Vagina (tissue), 2 donors: ENCODE measurements around the gene ATG16L1. TPM values are rescaled to one million over a fixed set of nuclear protein-coding genes. Genes with fewer than 3 reads are reported as not detected.

Source experiments
- DNase-seq, 2 donors: peaks; one replicate each; pipeline ENCODE4 v3.0.0-alpha.2; 2017; ENCODE audit errors: extremely low spot score in 2 of 2
- H3K27ac ChIP-seq: fragments of 200-600 bp; sonication (generic); one replicate; pipeline ENCODE4 v1.5.1; 2019
- H3K27me3 ChIP-seq: fragments of 200-600 bp; sonication (generic); one replicate; pipeline ENCODE4 v1.5.1; 2019
- H3K36me3 ChIP-seq, 2 donors: fragments of 200-600 bp; sonication (generic); one replicate each; pipeline ENCODE4 v1.5.1; 2017 to 2019
- H3K4me1 ChIP-seq: fragments of 200-600 bp; sonication (generic); one replicate; pipeline ENCODE4 v1.5.1; 2019
- H3K4me3 ChIP-seq, 2 donors: fragments of 200-600 bp; sonication (generic); 1 replicate in 1 of 2; 2 replicates in 1 of 2; pipeline ENCODE4 v1.5.1; 2016 to 2019
- H3K9me3 ChIP-seq: fragments of 200-600 bp; sonication (generic); one replicate; pipeline ENCODE4 v1.5.1; 2019
- CTCF ChIP-seq, 3 experiments: fragments of 450-650 bp in 2 of 3; fragments of 200-600 bp in 1 of 3; sonication (generic) in 1 of 3; IDR thresholded peaks; one replicate each; pipeline ENCODE4 v1.5.1; 2017 to 2019; ENCODE audit warnings: antibody characterized with exemption in 3 of 3, mild to moderate bottlenecking in 2 of 3, moderate library complexity in 2 of 3
- POLR2A ChIP-seq, 2 donors: fragments of 450-650 bp; IDR thresholded peaks; one replicate each; pipeline ENCODE4 v1.6.1; 2017; ENCODE audit warnings: antibody characterized with exemption in 2 of 2, mild to moderate bottlenecking in 2 of 2, moderate library complexity in 2 of 2
- POLR2AphosphoS5 ChIP-seq, 2 donors: sonication (generic); formaldehyde crosslinking; IDR thresholded peaks; one replicate each; pipeline ENCODE4 v1.9.0; 2017; ENCODE audit warnings: antibody characterized with exemption in 2 of 2, mild to moderate bottlenecking in 2 of 2, low read depth in 1 of 2; ENCODE audit not compliant: insufficient read depth in 1 of 2
- intact Hi-C: fragments of 100-400 bp; cut with DNase I; formaldehyde crosslinking; loops from one replicate; pipeline ENCODE4 v1.15.1; 2023
- total RNA-seq: library from RNA; depleted of rRNA; stranded (reverse); fragments of >200 nt; gene quantifications from one replicate; pipeline ENCODE4 v1.2.3, GENCODE V29; 2016

Gene ATG16L1
- total RNA-seq, 1 donor from 2014 or later, result 29.2 TPM

GRCh38 chr2:233319256-233319655, 67.8 kb downstream of the ATG16L1 start:
- no peaks in the 10 kb centered on the region for H3K9me3 ChIP-seq
- intact Hi-C loops, result no loop called here
- H3K4me1 ChIP-seq, result no peaks in the 10 kb centered on the region
- no peaks in the 10 kb centered on the region for H3K36me3 ChIP-seq
- no peaks in the 10 kb centered on the region for H3K27me3 ChIP-seq
- TF ChIP-seq POLR2A (IDR thresholded peaks at IDR 0.05), result no peak
- TF ChIP-seq CTCF (IDR thresholded peaks at IDR 0.05), result no peak
- no peak for TF ChIP-seq POLR2AphosphoS5 (IDR thresholded peaks at IDR 0.05; ENCODE audit: insufficient read depth in 1 of 2, low read depth in 1 of 2)
- no peak for DNase-seq
- H3K27ac ChIP-seq, result no peak overlapping the region
- H3K4me3 ChIP-seq, result no peak overlapping the region

GRCh38 chr2:233320470-233320869, 69.0 kb downstream of the ATG16L1 start:
- no peaks in the 10 kb centered on the region for H3K4me1 ChIP-seq
- intact Hi-C loops, result no loop called here
- no peak for TF ChIP-seq POLR2A (IDR thresholded peaks at IDR 0.05)
- TF ChIP-seq POLR2AphosphoS5 (IDR thresholded peaks at IDR 0.05; ENCODE audit: insufficient read depth in 1 of 2, low read depth in 1 of 2), result no peak
- no peak for TF ChIP-seq CTCF (IDR thresholded peaks at IDR 0.05)
- no peaks in the 10 kb centered on the region for H3K27me3 ChIP-seq
- H3K9me3 ChIP-seq, result no peaks in the 10 kb centered on the region
- no peak overlapping the region for H3K4me3 ChIP-seq
- no peaks in the 10 kb centered on the region for H3K36me3 ChIP-seq
- no peak overlapping the region for H3K27ac ChIP-seq
- DNase-seq, result no peak

GRCh38 chr2:233321166-233321565, 69.7 kb downstream of the ATG16L1 start:
- Histone ChIP-seq H3K36me3 (no peaks in the 10 kb centered on the region), H3K27me3 (no peaks in the 10 kb centered on the region), H3K27ac (no peak overlapping the region), H3K9me3 (no peaks in the 10 kb centered on the region), H3K4me3 (no peak overlapping the region), H3K4me1 (no peaks in the 10 kb centered on the region)
- no peak for DNase-seq
- TF ChIP-seq POLR2A (IDR thresholded peaks at IDR 0.05) (no peak), CTCF (IDR thresholded peaks at IDR 0.05) (no peak), POLR2AphosphoS5 (IDR thresholded peaks at IDR 0.05; ENCODE audit: insufficient read depth in 1 of 2, low read depth in 1 of 2) (no peak)
- intact Hi-C loops, result no loop called here

- Histone ChIP-seq H3K9me3 (no peaks in the 10 kb centered on the region), H3K4me3 (no peak overlapping the region), H3K4me1 (no peaks in the 10 kb centered on the region), H3K27me3 (no peaks in the 10 kb centered on the region), H3K36me3 (no peaks in the 10 kb centered on the region), H3K27ac (no peak overlapping the region)
- intact Hi-C loops, result no loop called here
- no peak for DNase-seq
- TF ChIP-seq POLR2AphosphoS5 (IDR thresholded peaks at IDR 0.05; ENCODE audit: insufficient read depth in 1 of 2, low read depth in 1 of 2) (no peak), POLR2A (IDR thresholded peaks at IDR 0.05) (no peak), CTCF (IDR thresholded peaks at IDR 0.05) (no peak)
Observed at GRCh38 chr2:233323851-233324250, 72.4 kb downstream of the ATG16L1 start.

- no peak overlapping the region for H3K4me3 ChIP-seq
- no peaks in the 10 kb centered on the region for H3K4me1 ChIP-seq
- H3K9me3 ChIP-seq, result no peaks in the 10 kb centered on the region
- TF ChIP-seq POLR2AphosphoS5 (IDR thresholded peaks at IDR 0.05; ENCODE audit: insufficient read depth in 1 of 2, low read depth in 1 of 2) (no peak), POLR2A (IDR thresholded peaks at IDR 0.05) (no peak), CTCF (IDR thresholded peaks at IDR 0.05) (no peak)
- DNase-seq, result no peak
- H3K27ac ChIP-seq, result no peak overlapping the region
- no peaks in the 10 kb centered on the region for H3K36me3 ChIP-seq
- no peaks in the 10 kb centered on the region for H3K27me3 ChIP-seq
- intact Hi-C loops, result no loop called here
Observed at GRCh38 chr2:233325256-233325655, 73.8 kb downstream of the ATG16L1 start.
